Lower lobe of right lung (tissue), 2 donors: ENCODE measurements around the gene LRRC55. TPM values are rescaled to one million over a fixed set of nuclear protein-coding genes. Genes with fewer than 3 reads are reported as not detected.

Experiments
- ATAC-seq, 2 donors: fragments of 200-7000 bp; cut with Tn5 transposase; one replicate each; pipeline ENCODE4 v1.9.1; 2020 to 2022; ENCODE audit warnings: mild to moderate bottlenecking in 2 of 2, moderate library complexity in 2 of 2
- DNase-seq: peaks from one replicate; pipeline ENCODE4 v3.0.0-alpha.2; 2020
- H3K27ac ChIP-seq: fragments of 200-600 bp; one replicate; pipeline ENCODE4 v1.8.0; 2022
- H3K27me3 ChIP-seq: fragments of 200-600 bp; one replicate; pipeline ENCODE4 v1.8.0; 2022; ENCODE audit warnings: low read depth
- H3K36me3 ChIP-seq: fragments of 200-600 bp; one replicate; pipeline ENCODE4 v1.8.0; 2022; ENCODE audit warnings: mild to moderate bottlenecking
- H3K4me1 ChIP-seq: fragments of 200-600 bp; one replicate; pipeline ENCODE4 v1.8.0; 2022
- H3K4me3 ChIP-seq: fragments of 200-600 bp; one replicate; pipeline ENCODE4 v1.8.0; 2022; ENCODE audit warnings: mild to moderate bottlenecking
- H3K9me3 ChIP-seq: fragments of 200-600 bp; one replicate; pipeline ENCODE4 v1.8.0; 2022
- intact Hi-C: fragments of 100-400 bp; cut with DNase I; formaldehyde crosslinking; loops from one replicate; pipeline ENCODE4 v1.11.0; 2022
- total RNA-seq: library from RNA; stranded (reverse); fragmentation: NEBNext Ultra II Directional; extraction: Animal tissue kit (Norgen Biotek cat#: 25700); gene quantifications from one replicate; pipeline ENCODE4 v1.2.1, GENCODE V29; 2021
- TF ChIP-seq, protein P1 (sequence below): fragments of 200-600 bp; IDR thresholded peaks from one replicate; pipeline ENCODE4 v1.8.0; 2022; ENCODE audit warnings: antibody characterized with exemption, mild to moderate bottlenecking
- donor health status: DM: no; HTN: yes; CAD: no; lungs with severe emphysema.

Gene LRRC55
- total RNA-seq, 1 donor from 2014 or later = 0.12 TPM

- no peak for ATAC-seq
- H3K27ac ChIP-seq = no peak overlapping the region
These were observed 42.8 kb downstream of the LRRC55 start for GRCh38 chr11:57224537-57224936.

GRCh38 chr11:57228600-57228999 is 46.8 kb downstream of the LRRC55 start:
- intact Hi-C loops = no loop called here

More at GRCh38 chr11:57224537-57224936, 42.8 kb downstream of the LRRC55 start:
- TF ChIP-seq, protein P1, sequence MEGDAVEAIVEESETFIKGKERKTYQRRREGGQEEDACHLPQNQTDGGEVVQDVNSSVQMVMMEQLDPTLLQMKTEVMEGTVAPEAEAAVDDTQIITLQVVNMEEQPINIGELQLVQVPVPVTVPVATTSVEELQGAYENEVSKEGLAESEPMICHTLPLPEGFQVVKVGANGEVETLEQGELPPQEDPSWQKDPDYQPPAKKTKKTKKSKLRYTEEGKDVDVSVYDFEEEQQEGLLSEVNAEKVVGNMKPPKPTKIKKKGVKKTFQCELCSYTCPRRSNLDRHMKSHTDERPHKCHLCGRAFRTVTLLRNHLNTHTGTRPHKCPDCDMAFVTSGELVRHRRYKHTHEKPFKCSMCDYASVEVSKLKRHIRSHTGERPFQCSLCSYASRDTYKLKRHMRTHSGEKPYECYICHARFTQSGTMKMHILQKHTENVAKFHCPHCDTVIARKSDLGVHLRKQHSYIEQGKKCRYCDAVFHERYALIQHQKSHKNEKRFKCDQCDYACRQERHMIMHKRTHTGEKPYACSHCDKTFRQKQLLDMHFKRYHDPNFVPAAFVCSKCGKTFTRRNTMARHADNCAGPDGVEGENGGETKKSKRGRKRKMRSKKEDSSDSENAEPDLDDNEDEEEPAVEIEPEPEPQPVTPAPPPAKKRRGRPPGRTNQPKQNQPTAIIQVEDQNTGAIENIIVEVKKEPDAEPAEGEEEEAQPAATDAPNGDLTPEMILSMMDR = no peak
- H3K4me1 ChIP-seq = peaks cover under 1% of the 10 kb centered on the region
- H3K9me3 ChIP-seq = no peaks in the 10 kb centered on the region
- no peak for DNase-seq
- no peaks in the 10 kb centered on the region for H3K36me3 ChIP-seq
- no peaks in the 10 kb centered on the region for H3K27me3 ChIP-seq
- no peak overlapping the region for H3K4me3 ChIP-seq
- intact Hi-C loops = no loop called here

DNA sequence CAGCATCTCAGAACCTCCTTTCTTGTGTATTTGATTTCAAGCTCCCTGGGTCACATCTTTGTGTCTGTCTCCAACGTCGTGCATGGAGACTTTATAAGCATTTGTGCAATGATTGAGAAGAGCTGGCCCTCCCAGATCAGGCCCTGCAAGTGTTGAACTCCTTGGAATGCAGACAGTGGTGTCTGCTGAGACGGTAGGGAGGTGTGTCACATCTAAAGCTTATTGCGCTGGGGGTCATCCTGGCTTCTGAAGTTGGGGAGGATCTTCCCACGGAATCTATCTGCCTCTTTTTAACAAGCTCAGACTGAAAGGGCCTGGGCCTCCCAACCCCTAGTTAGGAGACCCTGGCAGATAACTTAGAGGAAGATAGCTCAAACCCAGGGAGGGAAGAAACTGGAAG is 48.6 kb downstream of the LRRC55 start:
- TF ChIP-seq, protein P1 = no peak
- no peak overlapping the region for H3K4me3 ChIP-seq
- no peaks in the 10 kb centered on the region for H3K9me3 ChIP-seq
- DNase-seq = no peak
- H3K4me1 ChIP-seq = no peaks in the 10 kb centered on the region
- H3K36me3 ChIP-seq = no peaks in the 10 kb centered on the region
- no peak for ATAC-seq
- intact Hi-C loops = no loop called here
- H3K27ac ChIP-seq = no peak overlapping the region
- H3K27me3 ChIP-seq = no peaks in the 10 kb centered on the region

More at GRCh38 chr11:57228600-57228999, 46.8 kb downstream of the LRRC55 start:
- no peaks in the 10 kb centered on the region for H3K9me3 ChIP-seq
- DNase-seq (no peak), ATAC-seq (no peak)
- H3K4me1 ChIP-seq = no peaks in the 10 kb centered on the region
- no peak overlapping the region for H3K4me3 ChIP-seq
- H3K27ac ChIP-seq = no peak overlapping the region
- TF ChIP-seq, protein P1 = no peak
- no peaks in the 10 kb centered on the region for H3K36me3 ChIP-seq
- H3K27me3 ChIP-seq = no peaks in the 10 kb centered on the region

GRCh38 chr11:57230791-57231538 is 49.2 kb downstream of the LRRC55 start:
- ATAC-seq (no peak), DNase-seq (no peak)
- H3K4me3 ChIP-seq = no peak overlapping the region
- intact Hi-C loops = no loop called here
- H3K27me3 ChIP-seq = no peaks in the 10 kb centered on the region
- H3K36me3 ChIP-seq = no peaks in the 10 kb centered on the region
- TF ChIP-seq, protein P1 = no peak
- no peaks in the 10 kb centered on the region for H3K9me3 ChIP-seq
- no peaks in the 10 kb centered on the region for H3K4me1 ChIP-seq
- H3K27ac ChIP-seq = no peak overlapping the region

- Histone ChIP-seq H3K9me3 (no peaks in the 10 kb centered on the region), H3K27ac (no peak overlapping the region), H3K36me3 (no peaks in the 10 kb centered on the region), H3K27me3 (no peaks in the 10 kb centered on the region), H3K4me3 (no peak overlapping the region), H3K4me1 (no peaks in the 10 kb centered on the region)
- no peak for ATAC-seq
- intact Hi-C loops = no loop called here
- no peak for DNase-seq
- TF ChIP-seq, protein P1 = no peak
These were observed 49.9 kb downstream of the LRRC55 start for GRCh38 chr11:57231539-57232253.
